ENCODE data around the gene SYNE1.

Gene SYNE1

GRCh38 chr6:152353440-152353839, 283.7 kb downstream of the SYNE1 start:
- no peaks in the 10 kb centered on the region for H4K20me1 ChIP-seq (ENCODE audit: low read depth, low read length)
- no peaks in the 10 kb centered on the region for H3K27me3 ChIP-seq (ENCODE audit: low read length)
- H2AFZ ChIP-seq (ENCODE audit: low read depth, low read length, severe bottlenecking): no peak overlapping the region
- H3K9me2 ChIP-seq (replicated peaks; ENCODE audit: insufficient read depth, low read length): no peaks in the 10 kb centered on the region
- H3K27ac ChIP-seq (ENCODE audit: low read depth, low read length): no peak overlapping the region
- no peaks in the 10 kb centered on the region for H3K9me3 ChIP-seq (ENCODE audit: insufficient read depth, low read length)
- H3F3A ChIP-seq (ENCODE audit: insufficient read depth): no peaks in the 10 kb centered on the region
- H3K4me2 ChIP-seq (ENCODE audit: low read depth, low read length, poor library complexity, severe bottlenecking): no peak overlapping the region
- H3K4me3 ChIP-seq (ENCODE audit: insufficient read depth, low read length, poor library complexity, severe bottlenecking): no peak overlapping the region
- TF ChIP-seq CTCF (IDR thresholded peaks at IDR 0.05; ENCODE audit: insufficient read depth, low read length, poor library complexity, severe bottlenecking) (no peak), EZH2phosphoT487 (conservative IDR thresholded peaks at IDR 0.05; ENCODE audit: low read length) (no peak)
- H3K9ac ChIP-seq (ENCODE audit: low read length): no peak overlapping the region
- H3K36me3 ChIP-seq (ENCODE audit: low read length): no peaks in the 10 kb centered on the region
- no peaks in the 10 kb centered on the region for H3K79me2 ChIP-seq (ENCODE audit: insufficient read depth, low read length)

DNA sequence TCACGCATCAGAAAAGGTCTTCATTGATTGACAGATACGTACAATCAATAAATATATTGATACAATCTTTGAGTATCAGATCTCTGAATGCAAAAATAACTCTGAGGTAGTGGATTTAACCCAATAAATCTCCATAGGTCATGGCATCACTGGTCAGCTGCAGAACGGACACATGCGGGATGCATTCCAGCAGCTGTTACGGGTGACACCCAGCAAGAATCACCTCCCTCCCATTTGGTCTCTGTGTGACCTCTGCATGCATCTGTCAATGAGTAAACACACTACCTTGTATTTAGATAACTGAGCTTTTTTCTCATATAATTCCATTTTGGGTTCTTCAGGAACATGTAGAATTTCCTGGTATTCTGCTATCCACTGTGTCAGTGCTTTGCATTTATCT, 285.4 kb downstream of the SYNE1 start:
- no peaks in the 10 kb centered on the region for H3K9me3 ChIP-seq (ENCODE audit: insufficient read depth, low read length)
- TF ChIP-seq CTCF (IDR thresholded peaks at IDR 0.05; ENCODE audit: insufficient read depth, low read length, poor library complexity, severe bottlenecking): no peak
- no peak for TF ChIP-seq EZH2phosphoT487 (conservative IDR thresholded peaks at IDR 0.05; ENCODE audit: low read length)
- no peaks in the 10 kb centered on the region for H3K27me3 ChIP-seq (ENCODE audit: low read length)
- H3K36me3 ChIP-seq (ENCODE audit: low read length): no peaks in the 10 kb centered on the region
- no peaks in the 10 kb centered on the region for H4K20me1 ChIP-seq (ENCODE audit: low read depth, low read length)
- H3K4me3 ChIP-seq (ENCODE audit: insufficient read depth, low read length, poor library complexity, severe bottlenecking): no peak overlapping the region
- H3K79me2 ChIP-seq (ENCODE audit: insufficient read depth, low read length): no peaks in the 10 kb centered on the region
- H3F3A ChIP-seq (ENCODE audit: insufficient read depth): no peaks in the 10 kb centered on the region
- no peak overlapping the region for H3K9ac ChIP-seq (ENCODE audit: low read length)
- no peak overlapping the region for H2AFZ ChIP-seq (ENCODE audit: low read depth, low read length, severe bottlenecking)
- H3K9me2 ChIP-seq (replicated peaks; ENCODE audit: insufficient read depth, low read length): no peaks in the 10 kb centered on the region
- H3K4me2 ChIP-seq (ENCODE audit: low read depth, low read length, poor library complexity, severe bottlenecking): no peak overlapping the region
- H3K27ac ChIP-seq (ENCODE audit: low read depth, low read length): no peak overlapping the region

DNA sequence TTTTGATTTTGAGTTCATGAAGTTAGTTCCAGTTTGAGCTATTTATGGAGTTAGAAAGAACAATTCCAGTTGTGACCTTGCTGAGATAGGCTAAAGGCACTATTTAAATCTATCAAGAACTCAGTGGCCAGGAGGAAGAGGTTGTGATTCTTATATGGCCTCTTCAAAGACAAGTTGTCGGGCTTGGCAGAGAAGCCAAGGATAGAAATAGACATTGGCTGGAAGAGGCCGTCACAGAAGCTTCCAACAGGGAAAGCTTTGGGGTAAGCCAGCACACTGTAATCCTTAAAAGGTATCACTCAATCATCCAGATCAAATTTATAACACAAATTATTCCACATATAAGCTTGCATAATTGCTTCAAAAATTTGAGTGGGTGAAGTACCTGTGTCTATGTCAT, 286.1 kb downstream of the SYNE1 start:
- no peak overlapping the region for H3K4me2 ChIP-seq (ENCODE audit: low read depth, low read length, poor library complexity, severe bottlenecking)
- H3K36me3 ChIP-seq (ENCODE audit: low read length): no peaks in the 10 kb centered on the region
- H3K27ac ChIP-seq (ENCODE audit: low read depth, low read length): no peak overlapping the region
- no peaks in the 10 kb centered on the region for H3K79me2 ChIP-seq (ENCODE audit: insufficient read depth, low read length)
- no peaks in the 10 kb centered on the region for H3K9me3 ChIP-seq (ENCODE audit: insufficient read depth, low read length)
- no peaks in the 10 kb centered on the region for H3F3A ChIP-seq (ENCODE audit: insufficient read depth)
- H2AFZ ChIP-seq (ENCODE audit: low read depth, low read length, severe bottlenecking): no peak overlapping the region
- H3K9ac ChIP-seq (ENCODE audit: low read length): no peak overlapping the region
- no peaks in the 10 kb centered on the region for H3K27me3 ChIP-seq (ENCODE audit: low read length)
- no peak overlapping the region for H3K4me3 ChIP-seq (ENCODE audit: insufficient read depth, low read length, poor library complexity, severe bottlenecking)
- TF ChIP-seq EZH2phosphoT487 (conservative IDR thresholded peaks at IDR 0.05; ENCODE audit: low read length): no peak
- TF ChIP-seq CTCF (IDR thresholded peaks at IDR 0.05; ENCODE audit: insufficient read depth, low read length, poor library complexity, severe bottlenecking): no peak
- no peaks in the 10 kb centered on the region for H3K9me2 ChIP-seq (replicated peaks; ENCODE audit: insufficient read depth, low read length)
- no peaks in the 10 kb centered on the region for H4K20me1 ChIP-seq (ENCODE audit: low read depth, low read length)

GRCh38 chr6:152348116-152348515, 289.0 kb downstream of the SYNE1 start:
- Histone ChIP-seq H3F3A (ENCODE audit: insufficient read depth) (no peaks in the 10 kb centered on the region), H3K4me3 (ENCODE audit: insufficient read depth, low read length, poor library complexity, severe bottlenecking) (no peak overlapping the region), H3K4me2 (ENCODE audit: low read depth, low read length, poor library complexity, severe bottlenecking) (no peak overlapping the region), H2AFZ (ENCODE audit: low read depth, low read length, severe bottlenecking) (no peak overlapping the region), H3K9ac (ENCODE audit: low read length) (no peak overlapping the region), H3K9me2 (replicated peaks; ENCODE audit: insufficient read depth, low read length) (no peaks in the 10 kb centered on the region), H3K9me3 (ENCODE audit: insufficient read depth, low read length) (no peaks in the 10 kb centered on the region), H3K27me3 (ENCODE audit: low read length) (no peaks in the 10 kb centered on the region), H3K36me3 (ENCODE audit: low read length) (no peaks in the 10 kb centered on the region), H3K79me2 (ENCODE audit: insufficient read depth, low read length) (no peaks in the 10 kb centered on the region), H4K20me1 (ENCODE audit: low read depth, low read length) (no peaks in the 10 kb centered on the region), H3K27ac (ENCODE audit: low read depth, low read length) (no peak overlapping the region)
- TF ChIP-seq CTCF (IDR thresholded peaks at IDR 0.05; ENCODE audit: insufficient read depth, low read length, poor library complexity, severe bottlenecking): no peak
- no peak for TF ChIP-seq EZH2phosphoT487 (conservative IDR thresholded peaks at IDR 0.05; ENCODE audit: low read length)

Data from SU-DHL-6 (cell line).